NCI-H1436 (cell line): ENCODE results near the gene VEPH1.

ENCODE experiments used
- DNase-seq: peaks from one replicate; lab custom pipeline; 2025; lab: John Stamatoyannopoulos, UW

VEPH1 gene

DNA sequence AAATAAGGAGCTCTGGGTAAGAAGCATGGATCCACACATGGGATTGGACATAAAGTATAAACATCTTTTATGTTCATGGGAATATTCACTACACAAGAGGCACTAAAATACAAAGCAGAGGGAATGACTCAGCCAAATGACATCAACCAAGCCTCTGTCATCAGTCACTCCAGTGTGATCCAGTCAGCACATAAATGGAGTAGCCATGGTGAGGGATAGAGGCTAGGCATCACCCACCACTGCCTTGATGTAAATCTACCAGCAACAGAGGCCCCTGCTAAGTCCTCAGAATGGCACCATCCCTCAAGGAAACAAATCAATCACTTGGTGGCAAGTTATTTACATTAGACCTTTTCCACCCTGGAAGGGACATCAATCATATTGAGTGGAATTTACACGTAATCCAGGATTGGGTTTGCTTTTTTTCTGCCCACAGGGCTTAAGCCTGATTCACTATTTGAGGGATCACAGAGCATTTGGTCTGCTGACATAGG, 27.2 kb downstream of the VEPH1 start:
- DNase-seq = no peak

DNA sequence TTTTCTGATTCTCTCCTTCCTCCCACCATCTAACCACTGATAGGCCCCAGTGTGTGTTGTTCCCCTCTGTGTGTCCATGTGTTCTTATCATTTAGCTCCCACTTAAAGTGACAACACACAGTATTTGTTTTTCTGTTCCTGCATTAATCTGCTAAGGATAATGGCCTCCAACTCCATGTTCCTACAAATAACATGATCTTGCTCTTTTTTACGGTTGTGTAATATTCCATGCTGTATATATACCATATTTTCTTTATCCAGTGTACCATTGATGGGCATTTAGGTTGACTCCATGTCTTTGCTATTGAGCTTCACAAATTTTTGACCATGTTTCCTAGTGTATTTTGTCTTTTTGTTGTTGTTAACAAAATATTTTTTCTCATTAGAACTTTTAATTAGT, 30.6 kb downstream of the VEPH1 start:
- DNase-seq = no peak

DNA sequence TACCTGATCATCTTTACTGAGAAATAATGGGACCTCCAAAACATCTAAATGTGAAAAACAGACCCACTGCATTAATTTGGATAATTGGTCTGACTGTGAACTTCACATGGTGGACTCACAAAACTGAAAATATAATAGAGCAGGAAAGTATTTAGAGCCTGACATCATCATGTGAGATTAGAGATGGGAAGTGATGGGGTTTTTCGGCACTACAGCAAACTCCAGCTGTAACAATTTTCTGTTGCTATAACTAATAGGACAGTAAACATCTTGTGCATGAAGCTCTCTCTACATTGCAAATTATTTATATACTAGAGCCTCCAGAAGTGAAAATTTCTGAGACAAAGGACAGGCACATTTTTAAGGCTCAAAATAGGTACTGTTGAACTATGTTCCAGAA, 32.2 kb downstream of the VEPH1 start:
- no peak for DNase-seq

DNA sequence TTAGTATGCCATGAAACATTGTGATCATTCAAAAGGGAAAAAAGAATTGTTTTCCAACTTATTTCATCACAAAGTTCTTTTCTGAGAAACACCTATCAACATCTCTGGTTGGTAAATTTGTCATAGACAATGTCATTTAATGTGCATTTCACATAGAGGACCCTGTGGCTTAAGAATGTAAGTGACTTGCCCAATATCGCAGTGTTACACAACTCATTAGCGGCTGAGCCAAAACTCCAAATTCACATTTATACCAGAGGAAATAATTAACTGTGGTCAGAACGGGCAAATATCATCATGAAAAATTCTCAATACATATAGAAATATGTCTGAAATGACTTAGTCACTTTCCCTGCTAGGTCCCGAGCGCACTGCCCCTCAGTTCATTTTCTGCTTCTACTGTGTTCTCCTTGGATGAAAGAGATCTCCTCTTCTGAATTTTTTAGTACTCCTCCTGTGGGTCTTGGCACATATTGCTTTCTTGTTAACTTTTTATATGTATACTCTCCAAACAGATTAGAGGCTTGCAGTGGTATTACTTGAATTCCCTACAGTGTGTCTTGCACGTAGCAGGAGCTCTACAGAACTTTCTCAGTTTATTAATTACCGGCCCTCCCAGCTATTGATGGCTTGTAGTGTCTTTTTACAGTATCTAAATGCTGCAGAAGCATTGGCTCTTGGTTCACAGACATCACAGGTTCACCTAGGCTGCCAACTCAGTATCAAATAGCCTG, 33.5 kb downstream of the VEPH1 start:
- DNase-seq = no peak

DNA sequence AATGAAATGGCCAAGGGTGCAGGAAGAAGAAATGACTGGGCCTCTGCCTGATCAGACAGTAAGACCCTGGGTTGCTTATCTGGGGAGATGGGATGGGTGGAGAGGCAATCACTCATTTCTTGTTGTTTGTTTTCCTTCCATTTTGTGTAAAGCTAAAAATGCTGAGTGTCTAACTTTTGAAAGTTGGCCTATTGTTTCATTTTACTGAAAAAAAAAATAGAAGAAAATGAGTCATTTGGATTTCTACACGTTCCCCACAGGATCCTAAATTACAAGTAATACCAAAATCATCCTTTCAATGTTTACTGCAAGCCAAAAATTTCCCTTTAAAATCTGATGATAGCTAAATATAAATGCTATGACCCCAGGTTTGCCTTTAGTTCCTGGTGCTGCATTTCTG, 36.0 kb downstream of the VEPH1 start:
- no peak for DNase-seq

DNA sequence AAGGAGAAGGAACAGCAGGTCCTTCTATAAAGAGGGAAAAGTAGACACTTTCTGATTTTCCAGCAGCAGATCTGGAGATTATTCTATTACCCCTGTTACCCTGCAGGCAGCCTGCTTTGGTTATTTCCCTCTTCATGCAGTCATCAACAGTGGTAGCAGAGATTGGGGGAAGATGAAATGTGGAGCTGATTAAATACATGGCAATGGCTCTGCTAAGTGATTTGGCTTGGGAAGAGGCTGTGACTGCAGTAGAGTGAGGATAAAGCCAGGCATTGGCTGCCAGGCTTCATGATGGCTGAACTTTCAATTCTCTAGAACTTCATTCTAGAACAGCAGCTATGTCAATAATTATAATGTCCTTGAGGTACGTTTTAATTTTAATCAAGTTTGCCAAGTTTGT, 37.5 kb downstream of the VEPH1 start:
- DNase-seq = no peak

DNA sequence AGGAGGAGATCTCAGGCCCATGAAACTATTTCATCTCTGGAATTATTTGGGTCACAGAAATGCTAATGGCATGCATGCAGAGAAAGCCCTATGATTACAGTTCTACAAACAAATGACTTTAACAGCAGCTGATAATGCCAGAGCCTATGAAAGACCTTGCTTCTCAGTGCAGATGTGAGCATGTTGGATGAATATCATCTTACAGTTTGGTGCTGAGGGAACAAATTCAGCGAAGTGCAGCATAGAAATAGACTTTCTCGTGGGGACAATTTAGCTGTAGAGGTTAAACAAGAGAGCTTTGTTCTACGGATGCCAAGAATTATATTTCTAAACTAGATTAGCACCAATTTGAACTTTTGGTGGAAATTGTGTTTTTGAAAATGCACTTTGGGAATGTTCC, 38.9 kb downstream of the VEPH1 start:
- DNase-seq = no peak

DNA sequence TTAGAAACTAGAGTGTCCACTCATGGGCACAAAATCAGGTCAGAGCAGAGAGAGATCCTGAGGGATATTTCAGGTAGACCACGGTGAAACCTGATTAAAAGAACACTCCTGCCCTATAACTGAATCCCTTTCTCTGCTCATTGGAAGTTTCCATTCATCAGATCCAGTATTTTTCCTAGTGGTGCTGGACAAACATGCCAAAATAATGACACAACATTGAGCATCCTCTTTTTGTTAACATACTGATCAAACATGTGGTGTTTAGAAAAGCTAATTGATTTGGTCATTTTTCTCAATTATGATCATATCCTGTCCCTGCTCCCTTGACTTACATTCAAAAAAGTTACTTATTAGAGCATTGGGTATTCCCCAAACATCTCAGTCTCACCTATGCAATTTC, 39.4 kb downstream of the VEPH1 start:
- DNase-seq = no peak

DNA sequence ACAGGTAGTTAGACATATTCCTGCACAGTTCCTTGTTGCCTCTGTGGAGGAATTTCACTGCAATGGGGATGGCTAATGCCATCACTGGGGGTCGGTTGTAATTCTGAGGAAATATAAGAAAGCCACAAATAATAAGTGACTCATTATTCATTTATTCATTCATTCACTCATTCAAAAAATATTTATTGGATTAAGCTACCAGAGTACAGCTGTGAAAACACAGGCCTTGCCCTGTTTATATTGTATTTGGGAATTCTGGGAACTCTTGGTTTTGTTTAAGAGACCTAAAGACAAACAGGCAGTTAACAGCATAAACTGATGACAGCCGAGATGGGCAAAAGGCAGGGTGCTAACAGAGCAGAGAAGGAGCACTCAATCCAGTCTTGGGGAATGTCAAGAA, 43.0 kb downstream of the VEPH1 start:
- no peak for DNase-seq

DNA sequence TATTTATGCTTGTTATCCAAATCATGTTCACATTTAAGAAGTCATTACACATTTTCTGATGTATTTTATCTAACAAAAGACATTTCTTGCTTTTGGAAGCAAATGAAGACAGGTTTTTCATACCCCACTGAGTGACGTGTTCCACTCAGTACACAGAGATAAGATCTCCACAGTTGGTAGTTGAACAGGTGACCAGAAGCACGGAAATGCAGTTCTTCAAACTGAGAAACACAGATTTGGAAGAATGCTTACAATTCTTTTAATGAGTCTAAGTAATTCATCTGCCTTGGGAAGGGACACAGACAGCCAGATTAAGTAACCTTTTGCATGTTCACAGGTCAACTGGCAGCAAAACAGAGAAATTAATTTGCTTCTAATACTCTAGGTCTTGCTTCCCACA, 43.5 kb downstream of the VEPH1 start:
- no peak for DNase-seq

DNA sequence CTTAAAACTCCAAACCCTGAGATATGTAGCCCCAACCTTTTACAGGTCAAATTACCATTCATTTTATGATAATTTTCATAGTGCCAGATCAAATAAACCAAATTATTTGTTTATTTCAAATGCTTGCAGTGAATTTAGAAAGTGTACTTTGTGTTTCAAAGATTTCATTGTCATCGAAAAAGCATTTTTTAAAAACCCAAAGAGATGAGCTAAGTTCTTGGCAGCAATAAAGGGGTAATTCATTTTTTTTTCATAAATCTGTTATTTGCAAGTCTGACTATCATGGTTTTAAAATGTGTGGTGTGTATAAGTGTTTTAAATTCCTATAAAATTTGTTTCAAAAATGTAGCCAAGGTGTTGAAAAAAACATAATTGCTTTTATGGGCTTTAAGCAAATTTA, 49.4 kb downstream of the VEPH1 start:
- no peak for DNase-seq

DNA sequence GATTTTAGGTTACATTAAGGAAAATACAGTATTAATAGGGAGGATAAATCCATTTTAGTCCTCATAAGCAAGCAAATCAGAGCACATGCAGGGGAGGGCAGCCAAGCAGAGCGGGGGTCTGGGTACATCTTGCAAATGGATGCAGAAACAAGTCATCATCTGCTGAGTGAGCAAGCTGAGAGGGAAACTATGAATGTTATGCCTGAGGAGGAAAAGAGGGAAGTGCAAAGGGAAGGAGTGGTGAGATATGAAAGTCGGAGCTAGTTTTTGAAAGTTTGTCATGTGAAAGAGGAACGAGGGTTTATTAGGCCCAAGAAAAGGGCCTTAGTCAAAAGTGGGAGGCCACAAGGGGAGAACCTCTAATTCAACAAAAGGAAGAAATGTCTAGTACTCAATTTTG, 51.1 kb downstream of the VEPH1 start:
- no peak for DNase-seq

DNA sequence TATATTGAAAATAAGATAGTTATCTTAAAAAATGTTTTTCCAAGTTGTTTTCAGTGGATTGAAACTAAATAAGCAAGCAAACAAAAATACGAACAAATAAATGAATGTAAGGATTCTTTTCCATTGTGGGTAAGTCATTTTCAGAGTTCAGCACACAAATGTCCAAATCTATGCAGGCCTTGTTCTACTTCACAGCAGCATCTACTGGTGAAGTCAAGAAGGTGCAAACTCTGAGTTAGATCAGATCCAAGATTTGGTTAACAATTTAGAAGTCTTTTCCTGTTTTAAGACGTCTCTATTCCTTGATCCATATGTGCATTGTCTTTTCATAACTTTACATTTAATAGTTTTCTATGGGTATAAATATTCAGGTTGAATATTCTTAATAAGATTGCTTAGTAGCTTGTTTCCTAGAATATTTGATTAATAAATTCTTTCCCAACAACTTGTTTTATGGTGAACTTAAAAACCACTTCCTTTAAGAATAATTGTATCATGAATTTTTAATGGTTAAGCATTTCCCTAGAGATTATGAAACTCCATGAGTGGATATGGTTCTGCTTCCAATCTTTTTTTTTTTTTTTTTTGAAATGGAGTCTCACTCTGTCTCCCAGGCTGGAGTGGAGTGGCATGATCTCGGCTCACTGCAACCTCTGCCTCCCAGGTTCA, 56.1 kb downstream of the VEPH1 start:
- no peak for DNase-seq

DNA sequence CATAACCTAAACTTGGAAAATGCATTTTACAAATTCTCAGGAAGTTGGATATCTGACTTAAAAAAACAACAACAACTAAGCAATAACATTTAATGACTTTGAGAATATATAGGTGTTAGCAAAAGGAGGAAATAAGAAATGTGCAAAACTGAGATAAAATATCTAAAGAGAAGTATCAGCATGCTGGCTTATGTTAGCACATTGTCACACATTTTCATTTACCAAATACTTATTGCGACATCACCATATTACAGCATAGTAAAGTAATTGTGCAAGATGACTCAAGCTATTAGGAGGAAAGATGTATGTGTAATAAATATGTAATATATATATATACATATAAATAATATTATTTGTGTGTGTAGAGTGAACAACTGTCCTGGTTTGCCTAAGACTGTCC, 57.4 kb downstream of the VEPH1 start:
- no peak for DNase-seq

DNA sequence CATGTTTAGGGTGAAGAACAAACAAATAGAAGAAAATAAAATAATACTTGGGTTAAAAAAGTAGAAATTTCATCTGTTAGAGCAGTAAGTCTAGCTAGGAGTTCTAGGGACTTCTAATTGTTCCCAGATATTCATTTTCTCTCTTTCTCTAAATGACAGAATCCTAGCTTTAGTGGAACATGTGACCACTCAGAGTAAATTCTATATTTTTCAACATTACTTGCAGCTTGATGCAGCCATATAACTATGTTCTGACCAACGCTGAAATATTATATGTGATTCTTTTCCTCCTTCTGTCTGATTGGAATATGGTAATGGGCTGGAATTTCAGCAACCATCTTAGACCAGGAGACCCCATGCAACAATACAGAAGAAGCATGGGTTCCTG, 58.4 kb downstream of the VEPH1 start:
- no peak for DNase-seq

DNA sequence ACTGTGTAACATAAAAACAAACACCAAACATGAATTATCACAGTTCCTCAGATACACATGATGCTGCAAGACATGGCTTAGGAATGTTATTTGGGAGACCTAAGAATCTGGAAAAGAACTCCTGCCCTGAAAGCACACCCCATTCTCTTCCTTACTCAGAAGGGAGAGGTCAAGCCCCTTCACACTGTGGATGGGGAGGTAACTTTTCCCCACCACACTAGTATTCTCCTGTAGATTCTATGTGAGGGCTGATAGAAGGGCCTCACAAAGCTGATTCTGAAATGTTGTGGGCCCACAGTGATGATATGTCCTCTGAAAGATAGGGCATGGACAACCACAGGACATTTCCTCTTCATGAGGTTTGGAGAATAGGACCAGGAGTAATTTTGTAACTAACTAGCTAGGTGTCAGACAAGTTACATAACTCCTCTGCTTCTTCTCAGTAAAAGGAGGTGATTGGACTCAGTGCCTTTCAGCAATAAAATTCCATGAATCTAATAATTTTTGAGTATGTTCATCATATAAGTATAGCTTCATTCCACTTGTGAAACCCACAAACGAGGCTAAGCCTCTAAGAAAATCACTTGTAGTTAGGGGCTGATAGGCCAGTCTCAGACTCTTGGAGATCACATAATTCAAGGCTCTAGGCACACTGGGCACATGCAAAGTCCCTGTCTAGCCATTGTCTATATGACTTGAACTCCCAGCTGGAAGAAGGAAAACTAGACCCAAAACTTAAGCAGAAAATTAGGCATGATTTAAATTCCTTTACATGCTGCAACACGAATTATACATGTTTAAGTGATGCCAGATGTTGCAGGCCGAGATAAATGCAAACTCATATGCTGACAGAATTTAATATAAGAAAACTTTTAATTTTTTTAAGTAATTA, 59.1 kb downstream of the VEPH1 start:
- no peak for DNase-seq

DNA sequence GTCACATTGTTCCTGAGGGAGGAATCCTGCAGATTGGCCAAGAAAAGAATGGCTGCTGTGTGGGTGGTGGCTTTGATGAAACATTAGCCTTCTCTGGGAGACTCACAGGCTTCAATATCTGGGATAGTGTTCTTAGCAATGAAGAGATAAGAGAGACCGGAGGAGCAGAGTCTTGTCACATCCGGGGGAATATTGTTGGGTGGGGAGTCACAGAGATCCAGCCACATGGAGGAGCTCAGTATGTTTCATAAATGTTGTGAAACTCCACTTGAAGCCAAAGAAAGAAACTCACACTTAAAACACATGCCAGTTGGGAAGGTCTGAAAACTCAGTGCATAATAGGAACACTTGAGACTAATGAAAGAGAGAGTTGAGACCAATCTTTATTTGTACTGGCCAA, 60.5 kb downstream of the VEPH1 start:
- no peak for DNase-seq

DNA sequence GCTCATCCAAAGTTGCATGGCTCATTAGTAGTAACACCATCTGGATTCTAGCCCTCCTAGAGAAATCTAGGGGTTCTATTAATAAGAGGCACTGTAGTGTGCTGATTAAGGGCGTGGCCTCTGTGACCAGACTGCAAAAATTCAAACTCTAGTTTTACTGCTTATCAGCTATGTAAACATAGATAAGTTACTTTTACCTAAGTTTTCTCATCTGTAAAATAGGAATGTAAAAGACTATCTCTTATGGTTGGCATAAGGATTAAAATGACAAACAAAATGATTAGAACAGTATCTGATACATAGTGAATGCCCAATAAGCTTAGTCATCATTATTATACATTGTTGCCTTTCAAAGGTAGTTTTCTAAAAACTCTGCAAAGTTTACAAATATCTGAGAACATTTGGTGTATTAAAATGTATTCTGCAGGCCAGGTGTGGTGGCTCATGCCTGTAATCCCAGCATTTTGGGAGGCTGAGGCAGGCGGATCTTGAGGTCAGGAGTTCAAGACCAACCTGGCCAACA, 62.1 kb downstream of the VEPH1 start:
- no peak for DNase-seq

DNA sequence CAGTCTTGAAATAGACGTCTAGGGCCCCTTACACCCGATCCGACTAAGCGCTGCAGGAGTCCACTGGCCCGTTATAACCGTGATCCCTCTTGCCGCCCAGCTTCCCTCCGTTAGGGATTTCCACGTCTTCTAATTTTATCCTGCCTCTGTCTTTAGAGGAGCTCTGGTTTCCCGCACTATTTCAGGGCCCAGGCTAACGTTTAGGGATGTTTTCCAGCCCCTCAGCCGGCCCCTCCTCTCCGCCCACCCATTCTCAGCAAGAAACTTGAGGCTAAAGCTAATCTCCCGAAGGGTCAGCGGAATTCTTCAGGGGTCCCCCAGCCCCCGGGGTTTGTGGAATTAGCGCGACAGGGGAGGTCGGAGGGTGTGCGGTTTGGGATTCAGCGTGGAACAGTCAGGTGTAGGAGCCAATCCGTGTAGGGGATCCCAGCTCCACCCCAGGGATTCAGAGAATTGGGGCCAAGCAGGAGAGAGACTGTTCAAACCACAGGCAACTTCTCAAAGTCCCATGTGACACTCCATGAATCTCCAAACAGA, 65.0 kb downstream of the VEPH1 start:
- DNase-seq = no peak

DNA sequence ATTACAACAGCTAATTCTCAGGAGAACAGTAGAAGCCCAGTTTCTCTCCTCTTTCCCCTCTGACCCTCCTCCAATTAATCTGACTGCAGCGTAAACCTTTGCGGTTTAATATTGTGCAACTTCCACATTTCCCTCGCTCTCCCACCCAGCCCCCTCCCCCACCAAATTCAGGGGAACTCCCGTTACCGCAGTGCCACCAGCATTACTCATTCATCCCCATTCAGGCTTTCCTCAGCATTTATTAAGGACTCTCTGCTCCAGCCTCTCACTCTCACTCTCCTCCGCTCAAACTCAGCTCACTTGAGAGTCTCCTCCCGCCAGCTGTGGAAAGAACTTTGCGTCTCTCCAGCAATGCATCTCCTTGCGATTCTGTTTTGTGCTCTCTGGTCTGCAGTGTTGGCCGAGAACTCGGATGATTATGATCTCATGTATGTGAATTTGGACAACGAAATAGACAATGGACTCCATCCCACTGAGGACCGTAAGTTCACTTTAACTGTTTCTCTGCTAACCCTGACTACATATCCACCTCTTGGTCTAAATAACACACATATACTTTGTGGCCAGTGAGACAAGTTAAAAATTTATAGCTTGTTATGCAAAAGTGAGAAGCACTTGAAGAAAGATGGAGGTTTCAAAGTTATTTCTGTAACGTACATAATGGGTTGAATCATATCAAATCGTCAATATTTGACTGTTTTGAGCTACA, 66.5 kb downstream of the VEPH1 start, which contains the start of gene PTX3:
TSS of gene PTX3 (plus strand) at position 268 of the 709 bp plus-strand sequence. CDS start at position 352, 84 bp downstream.
- DNase-seq = no peak

DNA sequence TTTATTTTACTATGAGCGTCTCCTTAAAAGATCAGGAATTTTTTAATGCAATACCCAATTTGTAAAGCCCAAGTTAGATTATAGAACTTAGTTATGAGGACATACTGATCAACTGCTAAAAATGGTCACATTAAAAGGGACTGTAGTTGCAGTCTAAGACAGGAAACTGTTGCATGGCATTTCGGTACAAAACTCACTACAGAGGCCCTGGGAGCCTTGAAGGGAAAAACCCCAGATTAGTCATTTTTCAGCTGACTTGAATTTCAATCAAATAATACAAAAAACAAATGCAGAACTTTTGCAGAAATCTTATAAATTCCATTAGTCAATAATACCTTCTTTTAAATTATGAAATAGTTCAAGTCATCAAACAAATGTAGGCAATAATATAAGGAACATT, 73.5 kb downstream of the VEPH1 start:
- no peak for DNase-seq

DNA sequence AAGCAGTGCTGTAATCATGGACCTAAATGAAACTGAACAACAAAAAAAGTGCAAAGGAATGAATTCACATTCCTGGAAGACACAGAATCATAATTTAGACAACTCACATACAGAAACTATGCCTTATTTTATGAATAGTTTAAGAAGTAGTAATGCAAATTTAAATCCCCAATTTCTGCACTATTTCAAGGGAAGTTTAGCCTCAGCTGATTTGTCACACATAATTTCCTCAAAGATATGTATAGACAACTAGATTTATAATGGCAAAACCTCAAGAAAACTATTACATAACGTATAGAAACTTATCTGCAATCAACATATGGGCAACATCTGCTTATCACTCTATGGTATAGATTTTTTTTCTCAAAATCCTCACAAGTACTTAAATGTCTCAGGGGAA, 74.4 kb downstream of the VEPH1 start:
- no peak for DNase-seq
